Muscle of leg (tissue), 11 donors: ENCODE measurements around the gene TMX3. TPM values are rescaled to one million over a fixed set of nuclear protein-coding genes. Genes with fewer than 3 reads are reported as not detected.
A peak's percentile ranks its signal among the peaks of the same experiment; 100 is the strongest.

Experiments used
- DNase-seq: peaks from one replicate; pipeline ENCODE4 v3.0.0; 2013
- H3K27ac ChIP-seq: one replicate; pipeline ENCODE4 v1.5.1; 2013; ENCODE audit warnings: mild to moderate bottlenecking, low read length, control low read depth
- H3K27me3 ChIP-seq: one replicate; pipeline ENCODE4 v1.6.1; 2013; ENCODE audit warnings: low read length; ENCODE audit not compliant: control insufficient read depth, insufficient read depth
- H3K36me3 ChIP-seq: one replicate; pipeline ENCODE4 v1.6.1; 2013; ENCODE audit warnings: low read length; ENCODE audit not compliant: control insufficient read depth, insufficient read depth
- H3K4me1 ChIP-seq: one replicate; pipeline ENCODE4 v1.6.1; 2013; ENCODE audit warnings: low read length; ENCODE audit not compliant: control insufficient read depth, insufficient read depth
- H3K4me3 ChIP-seq: one replicate; pipeline ENCODE4 v1.5.1; 2013; ENCODE audit warnings: low read length, control low read depth
- H3K9me3 ChIP-seq: replicated peaks from 2 replicates; pipeline ENCODE4 v1.6.1; 2013; ENCODE audit warnings: low read depth, low read length; ENCODE audit not compliant: control insufficient read depth
- whole genome bisulfite sequencing: methylation state at CpG from one replicate; pipeline ENCODE4 v1.1.5; 2013; ENCODE audit warnings: missing lambda C conversion rate; ENCODE audit not compliant: insufficient coverage; 5-methylcytosine and 5-hydroxymethylcytosine counted together
- polyA plus RNA-seq, 8 donors: library from polyadenylated mRNA; unstranded; fragments of 120-200 nt; gene quantifications; one replicate each; pipeline versions ENCODE4 v1.2.1 to v1.2.3, GENCODE V29; 2013; ENCODE audit warnings: inconsistent platforms in 1 of 8, low replicate concordance in 1 of 8; ENCODE audit not compliant: insufficient read length in 8 of 8, insufficient read depth in 1 of 8
- total RNA-seq: library from RNA; stranded (reverse); fragments of 120-200 nt; gene quantifications from one replicate; pipeline ENCODE4 v1.2.4, GENCODE V29; 2013

TMX3 gene
- total and polyA plus RNA-seq, 9 donors: 31.6 to 57.2 (median 43.7) TPM

- no peaks in the 10 kb centered on the region for H3K4me1 ChIP-seq
- H3K27ac ChIP-seq: no peak overlapping the region
- no peaks in the 10 kb centered on the region for H3K36me3 ChIP-seq
- no peaks in the 10 kb centered on the region for H3K27me3 ChIP-seq
- peak; percentile 67 for DNase-seq
- no peaks in the 10 kb centered on the region for H3K9me3 ChIP-seq
- no peak overlapping the region for H3K4me3 ChIP-seq
- WGBS: no CpG with 5 or more reads among the region's 3 CpGs
Observed at GRCh38 chr18:68735483-68736343, 20.8 kb upstream of the TMX3 start.

DNA sequence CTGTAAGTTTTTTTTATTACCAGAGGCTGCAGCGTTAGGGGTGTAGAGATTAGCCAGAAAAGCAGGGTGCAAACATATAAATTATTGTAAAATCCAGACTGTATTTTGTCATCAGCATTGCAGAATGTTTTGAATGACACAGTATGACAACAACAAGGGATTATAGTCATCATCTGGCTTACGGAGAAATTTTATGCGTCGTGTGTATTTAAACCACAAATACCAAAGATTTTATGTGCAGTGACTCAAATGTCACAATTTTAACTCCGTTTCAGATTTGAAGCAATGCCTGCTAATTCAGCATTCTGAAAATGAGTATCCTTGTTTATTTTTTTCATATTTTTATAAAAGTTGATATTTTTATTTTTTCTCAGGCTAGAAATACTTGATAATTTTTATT lies 19.4 kb upstream of the TMX3 start:
- no peaks in the 10 kb centered on the region for H3K36me3 ChIP-seq
- no peaks in the 10 kb centered on the region for H3K4me1 ChIP-seq
- no peak overlapping the region for H3K4me3 ChIP-seq
- DNase-seq: no peak
- no CpG with 5 or more reads among the region's 5 CpGs for WGBS
- no peak overlapping the region for H3K27ac ChIP-seq
- no peaks in the 10 kb centered on the region for H3K27me3 ChIP-seq
- H3K9me3 ChIP-seq: no peaks in the 10 kb centered on the region

DNA sequence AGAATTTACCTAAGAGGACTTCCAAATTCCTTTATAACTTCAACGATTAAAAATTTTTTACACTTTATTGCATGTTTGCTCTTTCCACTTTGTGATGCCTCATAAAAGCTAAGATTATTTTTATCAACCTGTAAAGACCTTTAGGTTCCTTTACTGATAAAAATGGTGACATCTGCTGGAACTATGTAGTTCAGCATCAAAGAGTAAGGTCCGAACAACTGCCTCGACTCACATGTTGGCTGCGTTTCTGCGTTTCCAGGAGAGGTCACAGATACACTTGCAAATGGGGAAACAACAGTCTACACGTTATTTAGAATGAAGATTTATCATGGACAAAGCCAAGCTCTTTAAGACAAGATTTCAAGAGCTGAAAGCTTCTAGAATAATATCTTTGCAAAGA lies 18.8 kb upstream of the TMX3 start:
- WGBS: no CpG with 5 or more reads among the region's 6 CpGs

GRCh38 chr18:68728081-68728700 lies 13.3 kb upstream of the TMX3 start:
- Histone ChIP-seq H3K36me3 (no peaks in the 10 kb centered on the region), H3K4me3 (no peak overlapping the region), H3K27me3 (no peaks in the 10 kb centered on the region), H3K4me1 (no peaks in the 10 kb centered on the region), H3K9me3 (no peaks in the 10 kb centered on the region), H3K27ac (no peak overlapping the region)
- DNase-seq: no peak
- WGBS: no CpG with 5 or more reads among the region's 2 CpGs

More for the DNA sequence above, 18.8 kb upstream of the TMX3 start:
- no peaks in the 10 kb centered on the region for H3K4me1 ChIP-seq
- no peak overlapping the region for H3K4me3 ChIP-seq
- no peaks in the 10 kb centered on the region for H3K36me3 ChIP-seq
- DNase-seq: peak; percentile 26
- H3K9me3 ChIP-seq: no peaks in the 10 kb centered on the region
- no peak overlapping the region for H3K27ac ChIP-seq
- H3K27me3 ChIP-seq: no peaks in the 10 kb centered on the region

DNA sequence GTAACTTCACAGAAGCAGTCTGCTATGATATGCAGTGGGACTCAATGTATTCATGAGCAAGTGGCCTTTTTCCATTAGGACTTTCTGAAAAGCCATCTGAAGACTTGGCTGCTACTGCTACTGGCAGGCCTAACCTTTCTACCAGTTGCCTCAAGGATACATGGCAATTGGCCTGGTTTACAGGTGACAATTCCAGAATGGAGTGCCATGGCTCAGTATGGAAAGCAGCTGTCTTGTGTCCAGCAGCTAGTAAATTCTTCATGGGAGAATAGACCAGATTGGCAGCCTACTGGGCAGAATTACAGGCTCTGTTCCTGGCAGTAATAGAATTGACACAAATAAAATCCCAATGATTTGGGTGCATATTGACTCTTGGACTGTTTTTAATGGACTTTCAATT lies 12.6 kb upstream of the TMX3 start:
- Histone ChIP-seq H3K4me1 (no peaks in the 10 kb centered on the region), H3K36me3 (no peaks in the 10 kb centered on the region), H3K27me3 (no peaks in the 10 kb centered on the region), H3K4me3 (no peak overlapping the region), H3K27ac (no peak overlapping the region), H3K9me3 (no peaks in the 10 kb centered on the region)
- peak; percentile 19 for DNase-seq

- WGBS: no CpG with 5 or more reads among the region's 2 CpGs
- H3K27me3 ChIP-seq: no peaks in the 10 kb centered on the region
- no peaks in the 10 kb centered on the region for H3K4me1 ChIP-seq
- H3K27ac ChIP-seq: no peak overlapping the region
- H3K36me3 ChIP-seq: peaks cover 3% of the 10 kb centered on the region
- DNase-seq: no peak
- H3K4me3 ChIP-seq: no peak overlapping the region
- H3K9me3 ChIP-seq: no peaks in the 10 kb centered on the region
Observed at GRCh38 chr18:68725346-68725745, 10.4 kb upstream of the TMX3 start.

DNA sequence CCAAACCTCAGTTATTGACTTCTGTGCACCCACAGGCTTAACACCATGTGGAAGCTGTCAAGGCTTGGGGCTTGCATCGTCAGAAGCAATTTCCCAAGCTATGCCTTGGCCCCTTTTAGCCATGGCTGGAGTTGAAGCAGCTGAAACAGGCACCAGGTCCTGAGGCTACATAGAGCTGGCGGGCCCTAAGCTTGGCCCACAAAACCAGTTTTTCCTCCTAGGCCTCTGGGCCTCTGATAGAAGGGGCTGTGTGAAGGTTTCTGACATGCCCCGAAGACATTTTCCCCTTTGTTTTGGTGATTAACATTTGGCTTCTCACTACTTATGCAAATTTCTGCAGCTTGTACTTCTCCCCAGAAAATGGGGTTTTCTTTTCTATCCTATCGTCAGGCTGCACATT lies 9.1 kb upstream of the TMX3 start:
- Histone ChIP-seq H3K27ac (no peak overlapping the region), H3K4me3 (no peak overlapping the region), H3K4me1 (no peaks in the 10 kb centered on the region), H3K27me3 (no peaks in the 10 kb centered on the region), H3K36me3 (peaks cover 7% of the 10 kb centered on the region), H3K9me3 (no peaks in the 10 kb centered on the region)
- 88% methylated on average over 2 of the region's 4 CpGs for WGBS
- no peak for DNase-seq

DNA sequence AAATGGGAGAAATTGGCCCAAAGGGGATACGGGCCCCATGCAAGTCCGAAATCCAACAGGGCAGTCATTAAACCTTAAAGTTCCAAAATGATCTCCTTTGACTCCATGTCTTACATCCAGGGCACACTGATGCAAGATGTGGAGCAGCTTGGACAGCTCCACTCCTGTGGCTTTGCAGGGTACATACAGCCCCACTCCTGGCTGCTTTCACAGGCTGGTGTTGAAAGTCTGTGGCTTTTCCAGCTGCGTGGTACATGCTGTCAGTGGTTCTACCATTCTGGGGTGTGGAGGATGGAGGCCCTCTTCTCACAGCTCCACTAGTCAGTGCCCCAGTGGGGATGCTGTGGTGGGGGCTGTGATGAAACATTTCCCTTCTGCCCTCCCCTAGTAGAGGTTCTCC lies 8.6 kb upstream of the TMX3 start:
- WGBS: 100% methylated on average over 2 of the region's 3 CpGs
- Histone ChIP-seq H3K27ac (no peak overlapping the region), H3K36me3 (peaks cover 7% of the 10 kb centered on the region), H3K27me3 (no peaks in the 10 kb centered on the region), H3K9me3 (no peaks in the 10 kb centered on the region), H3K4me1 (no peaks in the 10 kb centered on the region), H3K4me3 (no peak overlapping the region)
- DNase-seq: no peak

GRCh38 chr18:68722821-68723220 lies 7.9 kb upstream of the TMX3 start:
- peaks cover 7% of the 10 kb centered on the region for H3K36me3 ChIP-seq
- no peaks in the 10 kb centered on the region for H3K4me1 ChIP-seq
- no peak overlapping the region for H3K27ac ChIP-seq
- no peaks in the 10 kb centered on the region for H3K9me3 ChIP-seq
- no peak overlapping the region for H3K4me3 ChIP-seq
- no peaks in the 10 kb centered on the region for H3K27me3 ChIP-seq
- DNase-seq: no peak
- no CpG with 5 or more reads among the region's 1 CpG for WGBS

GRCh38 chr18:68721681-68722583 lies 7.0 kb upstream of the TMX3 start:
- WGBS: 71% methylated on average over 3 of the region's 8 CpGs
- peak; percentile 24 for DNase-seq
- Histone ChIP-seq H3K36me3 (peaks cover 7% of the 10 kb centered on the region), H3K9me3 (no peaks in the 10 kb centered on the region), H3K27ac (no peak overlapping the region), H3K27me3 (no peaks in the 10 kb centered on the region), H3K4me1 (no peaks in the 10 kb centered on the region), H3K4me3 (no peak overlapping the region)
